ENCODE measurements around the gene CACNG6.
"Not testable (repeated sequence)": the region's sequence is repeated elsewhere in the genome, so short reads cannot be mapped to it uniquely, and the experiment has no call there.

Gene CACNG6

GRCh38 chr19:53991224-53992113, at the start of gene CACNG6:
Gene CACNG6 (plus strand): TSS chr19:53991637. CDS start chr19:53992878, 1,241 bp downstream.
- DNase-seq, result no peak
- in situ Hi-C loops (cut with MboI; ENCODE audit: low pct_unique_long_range_greater_than_20kb, low sequenced_read_pairs), result no loop called here

DNA sequence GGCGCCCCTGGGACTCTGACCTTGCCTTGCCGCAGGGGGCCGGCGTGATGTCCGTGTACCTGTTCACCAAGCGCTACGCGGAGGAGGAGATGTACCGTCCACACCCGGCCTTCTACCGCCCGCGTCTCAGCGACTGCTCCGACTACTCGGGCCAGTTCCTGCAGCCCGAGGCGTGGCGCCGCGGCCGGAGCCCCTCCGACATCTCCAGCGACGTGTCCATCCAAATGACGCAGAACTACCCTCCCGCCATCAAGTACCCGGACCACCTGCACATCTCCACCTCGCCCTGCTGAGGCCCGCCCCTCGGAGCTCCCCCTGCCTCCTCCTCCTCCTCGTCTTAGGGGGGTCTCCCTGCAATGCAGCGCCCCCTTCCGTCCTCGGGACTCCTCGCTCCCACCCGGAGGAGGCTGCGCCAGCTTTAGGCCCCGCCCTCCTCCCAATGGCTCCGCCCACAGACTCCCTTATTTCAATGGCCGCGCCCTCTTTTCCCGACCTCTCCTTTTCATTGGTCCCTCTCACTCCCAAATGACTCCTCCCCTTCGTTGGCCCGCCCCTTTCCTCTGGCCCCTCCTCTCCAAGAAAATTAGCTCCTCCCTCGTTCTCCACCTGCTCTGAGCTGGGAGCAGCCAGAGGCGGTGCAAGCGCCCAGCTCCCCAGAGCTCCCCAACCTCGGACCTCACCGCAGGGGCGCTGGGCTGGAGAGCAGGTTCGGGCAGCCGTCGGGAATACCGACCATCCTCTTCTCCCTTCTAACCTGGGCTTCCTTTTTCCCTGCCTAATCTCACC, 49.2 kb upstream of the CACNG6 start:
- DNase-seq, result no peak
- in situ Hi-C loops (cut with MboI; ENCODE audit: low pct_unique_long_range_greater_than_20kb, low sequenced_read_pairs), result no loop called here

GRCh38 chr19:53944416-53944815, 47.0 kb upstream of the CACNG6 start:
- in situ Hi-C loops (cut with MboI; ENCODE audit: low pct_unique_long_range_greater_than_20kb, low sequenced_read_pairs), result no loop called here

GRCh38 chr19:53944933-53945332, 46.5 kb upstream of the CACNG6 start:
- no peak for DNase-seq
- in situ Hi-C loops (cut with MboI; ENCODE audit: low pct_unique_long_range_greater_than_20kb, low sequenced_read_pairs), result no loop called here

More at GRCh38 chr19:53944416-53944815, 47.0 kb upstream of the CACNG6 start:
- DNase-seq, result no peak

- DNase-seq, result no peak
- in situ Hi-C loops (cut with MboI; ENCODE audit: low pct_unique_long_range_greater_than_20kb, low sequenced_read_pairs), result no loop called here
Observed at GRCh38 chr19:53945441-53945840, 46.0 kb upstream of the CACNG6 start.

GRCh38 chr19:53945998-53946397, 45.4 kb upstream of the CACNG6 start:
- in situ Hi-C loops (cut with MboI; ENCODE audit: low pct_unique_long_range_greater_than_20kb, low sequenced_read_pairs), result no loop called here
- no peak for DNase-seq

DNA sequence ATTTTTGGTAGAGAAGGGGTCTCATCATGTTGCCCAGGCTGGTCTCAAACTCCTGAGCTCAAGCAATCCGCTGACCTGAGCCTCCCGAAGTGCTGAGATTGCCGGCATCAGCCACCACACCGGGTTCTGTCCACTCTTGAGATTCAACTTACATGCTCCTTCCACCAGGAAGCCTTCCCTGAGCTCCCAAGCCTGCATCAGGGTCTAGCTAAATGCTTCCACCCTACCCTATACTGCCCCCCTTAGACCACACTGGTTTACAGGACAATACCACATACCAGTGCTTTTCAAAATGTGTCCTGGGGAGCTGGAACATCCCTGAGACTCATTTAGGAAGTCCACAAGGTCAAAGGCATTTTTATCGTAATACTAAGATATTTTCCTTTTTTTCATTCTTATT, 43.8 kb upstream of the CACNG6 start:
- in situ Hi-C loops (cut with MboI; ENCODE audit: low pct_unique_long_range_greater_than_20kb, low sequenced_read_pairs), result no loop called here
- DNase-seq, result no peak

DNA sequence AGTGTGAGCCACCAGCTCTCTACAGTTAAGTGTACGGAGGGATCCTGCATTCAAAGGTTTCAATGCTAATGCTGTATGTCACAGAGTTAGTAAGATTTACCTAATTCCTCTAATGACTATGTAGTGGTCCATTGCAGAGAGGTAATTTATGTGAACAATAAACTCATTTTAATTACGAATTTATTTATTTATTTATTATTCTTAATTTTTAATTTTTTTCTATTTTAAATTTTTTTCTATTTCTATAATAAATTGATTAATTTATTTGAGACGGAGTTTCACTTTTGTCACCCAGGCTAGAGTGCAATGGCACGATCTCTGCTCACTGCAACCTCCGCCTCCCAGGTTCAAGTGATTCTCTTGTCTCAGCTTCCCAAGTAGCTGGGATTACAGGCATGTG, 42.8 kb upstream of the CACNG6 start:
- in situ Hi-C loops (cut with MboI; ENCODE audit: low pct_unique_long_range_greater_than_20kb, low sequenced_read_pairs); DNase-seq: not testable (repeated sequence)

DNA sequence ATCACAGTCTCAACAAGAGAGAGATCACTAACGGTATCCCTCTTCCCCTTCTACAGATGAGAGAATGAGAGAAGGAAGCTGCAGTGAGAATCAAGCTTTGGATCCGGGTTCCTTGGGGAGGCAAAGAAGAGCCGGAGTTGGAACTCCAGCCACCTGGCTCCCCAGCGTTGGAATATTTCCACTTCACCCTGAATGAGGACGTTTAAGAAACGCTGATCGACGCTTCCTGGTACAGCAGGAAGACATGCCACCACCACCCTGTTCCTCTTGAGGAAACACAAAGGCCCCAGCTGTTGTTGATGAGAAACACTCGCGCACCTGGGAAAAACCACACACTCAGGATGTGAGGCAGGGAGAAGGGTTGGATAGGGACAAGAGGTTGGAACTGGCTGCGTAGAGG, 40.0 kb upstream of the CACNG6 start:
- in situ Hi-C loops (cut with MboI; ENCODE audit: low pct_unique_long_range_greater_than_20kb, low sequenced_read_pairs), result no loop called here
- no peak for DNase-seq

- in situ Hi-C loops (cut with MboI; ENCODE audit: low pct_unique_long_range_greater_than_20kb, low sequenced_read_pairs), result no loop called here
- DNase-seq, result no peak
Observed at GRCh38 chr19:53951947-53952346, 39.5 kb upstream of the CACNG6 start.

DNA sequence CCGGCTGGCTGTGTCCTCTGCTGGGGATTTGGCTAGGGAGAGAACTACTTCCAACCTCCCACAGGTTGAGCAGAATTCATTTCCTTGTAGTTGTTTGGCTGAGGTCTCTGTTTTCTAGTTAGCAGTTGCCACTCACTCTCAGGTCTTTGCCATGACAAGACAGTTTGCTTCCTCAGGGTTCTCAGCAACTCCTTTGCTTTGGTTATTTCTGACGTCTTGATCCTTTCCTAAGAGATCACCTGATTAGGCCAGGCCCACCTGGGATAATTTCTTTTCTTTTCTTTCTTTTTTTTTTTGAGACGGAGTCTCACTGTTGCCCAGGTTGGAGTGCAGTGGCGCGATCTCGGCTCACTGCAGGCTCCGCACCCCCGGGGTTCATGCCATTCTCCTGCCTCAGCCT, 38.1 kb upstream of the CACNG6 start:
- in situ Hi-C loops (cut with MboI; ENCODE audit: low pct_unique_long_range_greater_than_20kb, low sequenced_read_pairs), result no loop called here
- no peak for DNase-seq

DNA sequence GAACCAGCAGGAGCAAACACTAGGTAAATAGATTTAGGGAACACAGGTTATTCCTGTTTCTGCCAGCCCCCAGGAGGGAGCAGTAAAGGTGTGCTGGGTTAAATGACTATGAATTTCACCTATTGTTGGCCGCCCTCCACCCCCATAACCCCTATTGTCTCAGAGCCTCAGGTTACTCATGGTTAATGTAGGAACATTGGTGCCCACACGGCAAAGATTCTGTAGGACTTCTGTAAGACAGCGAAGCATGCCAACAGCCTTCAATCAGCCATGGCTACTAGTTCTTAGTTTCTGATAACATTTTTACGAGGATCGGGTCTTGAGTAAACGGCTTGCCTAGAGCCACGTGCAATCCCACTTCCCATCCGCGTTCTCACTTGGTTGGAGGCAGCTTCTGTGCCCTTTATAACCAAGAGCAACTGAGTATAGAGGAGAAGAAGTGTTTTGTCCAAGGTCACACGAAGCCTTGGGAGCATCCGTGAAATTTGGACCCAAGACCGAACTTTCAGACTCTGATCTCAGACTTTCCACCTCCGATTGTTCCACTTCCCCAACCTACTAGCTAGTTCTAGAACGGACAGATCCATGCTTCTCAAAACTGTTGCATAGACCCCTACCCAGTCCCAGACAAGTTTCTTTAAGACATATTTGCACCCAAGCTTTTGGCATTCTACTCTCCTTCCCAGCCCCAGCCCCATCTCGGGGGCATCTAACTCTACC, 33.8 kb upstream of the CACNG6 start:
- in situ Hi-C loops (cut with MboI; ENCODE audit: low pct_unique_long_range_greater_than_20kb, low sequenced_read_pairs), result no loop called here
- DNase-seq, result no peak

GRCh38 chr19:53958168-53958571, 33.3 kb upstream of the CACNG6 start:
- no peak for DNase-seq
- in situ Hi-C loops (cut with MboI; ENCODE audit: low pct_unique_long_range_greater_than_20kb, low sequenced_read_pairs), result no loop called here

DNA sequence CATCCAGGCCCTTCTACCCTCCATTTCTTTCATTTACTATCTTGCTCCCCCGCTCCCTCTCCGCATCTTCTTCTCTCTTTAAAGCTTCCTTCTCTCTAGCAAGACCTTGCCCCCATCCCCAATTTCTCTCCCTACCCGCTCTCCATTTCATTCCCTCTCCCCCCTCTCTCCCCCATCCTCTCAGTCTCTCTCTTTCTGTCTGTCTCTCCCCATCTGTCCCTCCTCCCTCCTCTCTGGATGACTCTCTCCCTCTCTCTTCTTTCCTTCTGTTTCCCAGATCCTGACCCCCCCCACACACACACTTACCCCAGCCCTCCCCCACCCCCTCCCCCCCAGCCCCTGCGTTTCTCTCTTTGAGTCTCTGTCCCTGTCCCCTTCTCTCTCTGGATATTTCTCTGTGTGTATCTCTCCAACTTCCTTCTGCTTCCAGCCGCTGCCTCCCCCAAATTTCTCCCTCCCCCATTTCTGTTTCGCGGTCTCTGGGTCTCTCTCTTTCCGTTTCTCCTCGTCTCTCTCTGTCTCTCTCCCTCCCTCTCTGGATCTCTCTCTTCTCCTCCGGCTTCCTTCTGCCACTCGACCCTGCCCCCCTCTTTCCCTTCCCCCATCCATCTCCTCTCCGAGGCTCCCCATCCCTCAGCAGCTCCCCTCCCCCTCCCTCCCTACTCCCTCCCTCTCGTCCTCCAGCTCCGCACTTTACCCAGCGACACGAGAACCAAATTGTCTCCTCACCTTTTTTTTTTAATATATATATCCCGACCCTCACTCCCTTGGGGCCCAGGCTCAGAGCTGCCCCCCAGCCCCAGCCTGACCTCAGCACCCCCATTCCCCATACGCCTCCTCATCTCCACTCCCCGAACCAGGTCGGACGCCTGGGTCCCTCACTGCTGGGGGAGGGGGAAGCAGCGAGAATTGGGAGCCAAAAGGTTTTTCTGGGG, 32.3 kb upstream of the CACNG6 start:
- DNase-seq, result no peak
- in situ Hi-C loops (cut with MboI; ENCODE audit: low pct_unique_long_range_greater_than_20kb, low sequenced_read_pairs), result no loop called here

DNA sequence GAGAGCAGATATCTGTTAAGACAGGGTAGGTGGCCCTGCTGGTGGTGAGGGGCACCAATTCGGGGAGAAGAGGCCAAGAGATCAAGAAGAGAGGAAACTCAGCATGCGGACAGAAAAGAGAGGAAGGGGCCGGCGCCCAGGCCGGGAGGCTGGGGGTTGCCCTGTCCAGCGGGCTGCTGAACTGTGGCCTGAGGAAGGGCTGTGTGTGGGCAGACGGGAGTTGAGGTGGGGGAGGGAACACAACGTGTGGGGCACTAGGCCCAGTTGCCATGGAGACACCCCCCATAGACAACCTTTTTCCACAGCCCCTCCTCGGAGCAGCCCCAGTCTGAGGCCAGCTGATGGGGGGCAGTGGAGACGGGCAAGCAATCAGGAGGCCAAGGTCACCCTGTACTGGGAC, 31.2 kb upstream of the CACNG6 start:
- DNase-seq, result no peak
- in situ Hi-C loops (cut with MboI; ENCODE audit: low pct_unique_long_range_greater_than_20kb, low sequenced_read_pairs), result no loop called here

- in situ Hi-C loops (cut with MboI; ENCODE audit: low pct_unique_long_range_greater_than_20kb, low sequenced_read_pairs), result no loop called here
- no peak for DNase-seq
Observed at GRCh38 chr19:53960886-53961285, 30.6 kb upstream of the CACNG6 start.

- DNase-seq, result no peak
Observed at GRCh38 chr19:53961523-53962356, 29.7 kb upstream of the CACNG6 start.

DNA sequence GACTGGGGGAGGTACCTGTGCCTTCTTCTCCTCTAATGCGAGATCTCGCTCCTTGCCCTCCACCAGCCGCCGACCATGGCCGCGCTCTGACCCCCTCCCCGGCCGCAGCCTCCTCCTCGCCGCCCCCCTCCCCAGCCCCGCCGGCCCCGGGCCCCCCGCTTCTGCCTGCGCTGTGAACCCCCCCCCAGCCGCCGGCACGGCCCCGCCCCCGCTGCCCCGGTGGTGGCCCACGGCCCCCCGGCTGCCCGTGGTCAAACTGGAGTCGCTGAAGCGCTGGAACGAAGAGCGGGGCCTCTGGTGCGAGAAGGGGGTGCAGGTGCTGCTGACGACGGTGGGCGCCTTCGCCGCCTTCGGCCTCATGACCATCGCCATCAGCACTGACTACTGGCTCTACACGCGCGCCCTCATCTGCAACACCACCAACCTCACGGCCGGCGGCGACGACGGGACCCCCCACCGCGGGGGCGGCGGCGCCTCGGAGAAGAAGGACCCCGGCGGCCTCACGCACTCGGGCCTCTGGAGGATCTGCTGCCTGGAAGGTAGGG, 28.5 kb upstream of the CACNG6 start, which contains the start of gene CACNG8:
Gene CACNG8, plus strand, starts transcription at position 51 of the 545 bp plus-strand sequence.
- in situ Hi-C loops (cut with MboI; ENCODE audit: low pct_unique_long_range_greater_than_20kb, low sequenced_read_pairs), result no loop called here
- no peak for DNase-seq

More at GRCh38 chr19:53961523-53962356, 29.7 kb upstream of the CACNG6 start:
- in situ Hi-C loops (cut with MboI; ENCODE audit: low pct_unique_long_range_greater_than_20kb, low sequenced_read_pairs), result no loop called here

All from KBM-7 (cell line).